Measurements from ENCODE around the gene GABBR1.

The GABBR1 gene

GRCh38 chr6:29624520-29624961 lies 8.4 kb downstream of the GABBR1 start:
- no peak for DNase-seq (ENCODE audit: low read depth in 1 of 2, low spot score in 1 of 2)

GRCh38 chr6:29620630-29621029 lies 12.4 kb downstream of the GABBR1 start:
- no peak for DNase-seq (ENCODE audit: low read depth in 1 of 2, low spot score in 1 of 2)

DNA sequence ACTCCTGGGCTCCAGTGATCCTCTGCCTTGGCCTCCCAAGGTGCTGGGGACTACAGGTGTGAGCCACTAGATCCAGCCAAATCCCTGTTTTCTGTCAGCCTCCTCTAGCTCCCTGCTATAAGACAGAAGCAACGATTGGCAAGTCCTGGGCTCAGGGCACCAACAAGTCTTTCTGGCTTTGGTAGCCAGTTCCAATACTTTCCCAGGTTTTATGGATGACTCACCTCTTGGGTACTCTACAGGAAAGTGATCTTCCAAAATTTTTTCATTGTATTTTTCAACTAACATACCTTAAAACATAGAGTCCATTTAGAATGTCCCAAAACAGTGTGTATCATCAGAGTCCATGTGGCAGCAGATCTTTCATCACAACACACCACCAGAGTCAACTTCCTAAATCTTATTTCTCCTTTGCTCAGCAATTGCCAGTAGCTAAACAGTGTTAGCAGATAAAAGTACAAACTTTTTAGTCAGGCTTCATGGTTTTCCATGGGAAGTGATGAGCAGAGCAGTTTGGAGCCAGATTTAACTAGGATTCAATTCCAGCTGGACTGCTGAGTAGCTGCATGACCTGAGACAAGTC lies 13.3 kb downstream of the GABBR1 start:
- DNase-seq (ENCODE audit: low read depth in 1 of 2, low spot score in 1 of 2), result no peak

GRCh38 chr6:29617782-29618554 lies 15.0 kb downstream of the GABBR1 start:
- no peak for DNase-seq (ENCODE audit: low read depth in 1 of 2, low spot score in 1 of 2)

DNA sequence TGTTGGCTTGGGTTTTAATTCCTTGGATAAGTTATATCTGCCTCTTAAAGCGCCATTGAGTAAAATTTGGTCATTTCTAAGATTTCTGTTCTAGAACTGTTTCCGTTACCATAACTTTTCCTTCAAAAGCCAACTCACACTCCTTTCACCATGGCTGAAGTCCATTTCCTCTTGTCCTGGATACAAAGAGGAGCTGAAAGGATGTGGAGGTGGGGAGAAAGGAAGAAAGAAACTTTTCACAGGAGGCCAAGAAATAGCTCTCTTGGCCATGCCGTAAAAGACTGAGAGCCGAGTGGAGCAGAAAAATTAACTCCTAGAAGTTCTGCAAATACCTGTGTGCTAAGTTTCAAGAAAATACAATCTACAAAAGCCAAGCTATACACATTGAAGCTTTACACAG lies 21.6 kb downstream of the GABBR1 start:
- DNase-seq (ENCODE audit: low read depth in 1 of 2, low spot score in 1 of 2), result no peak

DNA sequence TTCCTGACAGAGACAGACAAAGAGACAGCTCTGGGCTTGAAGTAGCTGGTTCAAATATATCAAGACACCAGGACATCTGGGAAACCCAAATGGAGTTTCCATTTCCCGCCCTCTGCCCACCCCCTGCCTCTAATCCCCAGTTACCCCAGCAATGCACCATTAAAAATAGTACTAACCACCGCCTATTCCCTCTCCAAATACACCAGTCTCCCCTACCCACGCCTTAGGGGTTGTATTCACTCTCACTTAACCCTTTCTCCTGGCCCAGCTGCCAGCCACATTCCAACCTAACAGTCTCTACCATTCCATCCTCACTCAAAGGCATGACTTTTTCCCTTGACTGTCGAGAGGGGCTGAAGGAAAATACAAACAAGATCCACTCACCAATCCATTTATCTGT lies 22.4 kb downstream of the GABBR1 start:
- no peak for DNase-seq (ENCODE audit: low read depth in 1 of 2, low spot score in 1 of 2)

- DNase-seq (ENCODE audit: low read depth in 1 of 2, low spot score in 1 of 2), result no peak
These were observed 24.9 kb downstream of the GABBR1 start for GRCh38 chr6:29608131-29608530.

DNA sequence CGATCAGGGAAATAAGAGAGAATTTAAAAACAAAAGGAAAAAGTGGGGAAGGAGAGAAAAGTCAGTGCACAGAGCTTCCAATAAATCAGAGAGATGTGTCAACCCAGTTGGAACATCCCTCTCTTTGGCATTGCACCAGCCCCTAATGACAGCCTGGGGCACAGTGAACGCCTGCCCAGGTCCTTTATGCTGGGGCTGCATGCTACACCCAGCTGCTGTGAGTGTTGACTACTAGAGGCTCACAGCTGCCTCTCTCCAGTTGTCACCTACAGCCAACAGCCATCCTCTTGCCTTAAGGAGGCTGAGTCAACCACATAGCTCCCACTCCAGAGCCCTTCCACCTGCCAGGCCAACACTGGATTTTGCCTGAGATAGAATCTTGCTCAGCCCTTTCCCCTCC lies 29.1 kb downstream of the GABBR1 start:
- DNase-seq (ENCODE audit: low read depth in 1 of 2, low spot score in 1 of 2), result no peak

DNA sequence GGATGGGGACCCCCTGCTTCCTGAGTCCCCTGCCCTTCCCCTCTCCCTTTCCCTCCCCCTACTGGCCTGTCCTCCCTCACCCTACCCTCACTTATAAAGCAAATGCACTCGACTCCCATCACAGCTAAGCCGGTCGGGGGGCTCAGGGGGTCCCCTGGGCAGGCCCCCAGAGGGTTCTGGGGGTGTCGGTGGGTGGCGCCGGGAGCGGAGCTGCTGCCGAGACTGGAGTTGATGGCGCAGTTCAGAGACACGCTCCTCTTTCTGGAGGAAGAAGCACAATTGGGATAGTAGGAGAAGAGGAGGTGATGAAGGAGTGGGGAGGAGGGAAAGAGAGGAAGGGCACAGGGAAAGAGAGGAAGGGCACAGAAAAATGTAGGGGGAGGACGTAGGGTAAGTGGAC lies 29.5 kb downstream of the GABBR1 start:
- no peak for DNase-seq (ENCODE audit: low read depth in 1 of 2, low spot score in 1 of 2)

DNA sequence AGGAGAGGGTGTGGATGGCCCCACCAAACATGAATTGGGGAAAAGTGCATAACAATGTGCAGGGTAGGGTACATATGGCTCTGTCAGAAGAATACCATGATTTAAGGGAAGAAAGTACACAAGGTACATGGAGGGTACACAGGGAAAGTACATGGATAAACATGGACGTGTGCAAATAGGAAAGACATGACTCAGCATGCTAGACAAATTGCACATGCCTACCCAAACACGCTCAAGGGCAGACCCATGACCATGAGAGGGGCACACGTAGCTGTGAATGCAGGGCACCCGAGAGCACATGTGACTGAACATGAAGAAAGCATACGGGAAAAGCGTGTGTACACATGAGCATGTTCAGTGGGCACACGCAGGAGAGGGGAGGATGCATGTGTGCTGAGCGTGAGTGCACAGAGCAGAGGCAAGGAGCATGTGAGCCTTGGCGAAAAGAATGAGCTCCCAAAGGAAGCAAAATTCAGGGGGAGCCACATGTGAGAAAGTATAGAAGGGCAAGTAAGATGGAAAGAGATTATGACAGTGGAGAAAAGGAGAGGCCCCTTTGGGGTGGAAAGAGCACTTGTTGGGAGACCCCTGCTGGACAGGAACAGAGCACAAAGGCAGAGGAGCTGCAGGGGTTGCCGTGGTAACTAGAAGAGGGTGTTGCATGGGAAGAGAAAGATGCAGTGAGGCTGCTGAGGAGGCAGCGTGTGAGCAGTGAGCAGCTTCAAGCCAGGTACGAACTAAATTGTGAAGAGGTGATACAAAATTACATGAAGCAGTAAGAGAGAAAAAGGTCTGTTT lies 30.2 kb downstream of the GABBR1 start:
- no peak for DNase-seq (ENCODE audit: low read depth in 1 of 2, low spot score in 1 of 2)

- no peak for DNase-seq (ENCODE audit: low read depth in 1 of 2, low spot score in 1 of 2)
These were observed 34.7 kb downstream of the GABBR1 start for GRCh38 chr6:29598172-29598747.

GRCh38 chr6:29597184-29597583 lies 35.8 kb downstream of the GABBR1 start:
- DNase-seq (ENCODE audit: low read depth in 1 of 2, low spot score in 1 of 2), result no peak

GRCh38 chr6:29596381-29596900 lies 36.5 kb downstream of the GABBR1 start:
- DNase-seq (ENCODE audit: low read depth in 1 of 2, low spot score in 1 of 2), result no peak

- no peak for DNase-seq (ENCODE audit: low read depth in 1 of 2, low spot score in 1 of 2)
These were observed 39.7 kb downstream of the GABBR1 start for GRCh38 chr6:29593199-29593855.

DNA sequence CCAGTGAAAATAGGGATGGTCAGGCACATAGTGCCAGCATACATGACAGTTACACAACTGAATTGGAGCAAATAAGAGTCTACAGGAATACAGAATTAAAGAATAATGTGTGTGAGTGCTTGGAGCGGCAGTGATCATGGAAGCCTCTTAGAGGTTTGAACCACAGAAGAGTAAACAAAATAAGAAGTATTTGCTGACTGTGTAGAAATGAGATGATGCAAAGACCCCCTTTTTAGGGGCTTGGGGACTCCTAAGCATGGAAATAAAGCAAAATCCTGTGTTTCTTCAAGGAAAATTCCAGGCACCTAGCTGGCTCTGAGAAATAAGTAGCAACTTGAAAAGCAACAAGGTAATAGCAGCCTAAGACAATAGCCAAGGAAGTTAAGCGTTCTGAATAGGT lies 41.3 kb downstream of the GABBR1 start:
- no peak for DNase-seq (ENCODE audit: low read depth in 1 of 2, low spot score in 1 of 2)

GRCh38 chr6:29590218-29590808 lies 42.7 kb downstream of the GABBR1 start:
- no peak for DNase-seq (ENCODE audit: low read depth in 1 of 2, low spot score in 1 of 2)

GRCh38 chr6:29589423-29590048 lies 43.4 kb downstream of the GABBR1 start:
- DNase-seq (ENCODE audit: low read depth in 1 of 2, low spot score in 1 of 2), result peak; percentile 14 to 44

GRCh38 chr6:29584821-29585220 lies 48.2 kb downstream of the GABBR1 start, which contains the start of gene OR2H2:
OR2H2 (plus strand) TSS chr6:29585121; CDS start chr6:29587945, 2,824 bp downstream.
- DNase-seq (ENCODE audit: low read depth in 1 of 2, low spot score in 1 of 2), result no peak

DNA sequence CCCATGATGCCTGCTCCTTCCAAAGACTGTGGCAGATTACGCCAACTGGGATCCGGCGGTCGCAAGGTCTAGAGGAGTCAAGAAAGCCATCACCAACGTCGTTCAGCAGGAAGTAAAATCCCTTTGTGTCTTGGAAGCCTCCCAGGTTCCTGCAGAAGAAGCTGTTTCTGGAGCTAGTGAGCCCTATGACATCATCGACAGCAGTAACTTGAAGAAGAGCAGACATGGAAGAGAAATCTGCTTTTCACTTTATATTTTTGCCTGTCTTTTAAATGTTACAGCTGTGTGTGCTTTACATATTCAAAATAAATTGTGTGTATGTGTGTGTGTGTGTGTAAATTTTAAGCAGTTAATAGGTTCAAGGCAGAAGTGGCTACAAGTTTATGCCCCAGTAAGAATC lies 55.4 kb downstream of the GABBR1 start:
- no peak for DNase-seq (ENCODE audit: low read depth in 1 of 2, low spot score in 1 of 2)

DNA sequence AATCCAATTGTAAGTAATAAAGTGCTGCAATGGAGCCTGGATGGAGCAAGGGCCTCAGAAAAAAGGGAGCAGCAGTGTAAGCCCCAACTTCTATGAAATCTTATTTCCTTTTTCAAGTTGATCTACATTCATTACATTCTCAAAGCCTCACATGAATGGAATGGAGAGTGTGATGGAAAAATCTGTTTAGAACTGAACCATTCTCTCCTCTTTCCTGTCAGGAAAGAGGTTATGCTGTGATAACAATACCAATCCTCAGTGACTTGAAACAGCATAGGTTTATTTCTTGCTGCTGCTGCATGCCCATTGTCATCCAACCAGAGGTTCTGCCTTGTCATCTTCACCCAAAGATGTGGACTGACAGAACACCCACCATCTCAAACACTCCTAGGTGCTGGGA lies 56.9 kb downstream of the GABBR1 start:
- no peak for DNase-seq (ENCODE audit: low read depth in 1 of 2, low spot score in 1 of 2)

Measured in activated CD4-positive, alpha-beta T cell treated with anti-CD3 and anti-CD28 coated beads, Interleukin-2, amount 50 U/mL, for 24 hours (primary cell).